Astrocyte of the cerebellum (primary cell): Measurements from ENCODE around the gene IFNLR1.

Experiments used
- DNase-seq: peaks from one replicate; pipeline ENCODE4 v3.0.0-alpha.2; 2011; ENCODE audit warnings: low read depth
- H3K4me3 ChIP-seq: 2 replicates; pipeline ENCODE4 v1.5.1; 2011; ENCODE audit warnings: mild to moderate bottlenecking, low read depth, low read length, moderate library complexity
- in situ Hi-C: cut with HindIII; loops from 2 replicates; pipeline ENCODE4 v1.10.0; 2017; ENCODE audit warnings: low sequenced_read_pairs
- TF ChIP-seq, protein P1 (sequence below): IDR thresholded peaks from 2 replicates; pipeline ENCODE4 v1.5.1; 2012; ENCODE audit warnings: low read length, low read depth, moderate library complexity, mild to moderate bottlenecking; ENCODE audit errors: missing control alignments

Gene IFNLR1

DNA sequence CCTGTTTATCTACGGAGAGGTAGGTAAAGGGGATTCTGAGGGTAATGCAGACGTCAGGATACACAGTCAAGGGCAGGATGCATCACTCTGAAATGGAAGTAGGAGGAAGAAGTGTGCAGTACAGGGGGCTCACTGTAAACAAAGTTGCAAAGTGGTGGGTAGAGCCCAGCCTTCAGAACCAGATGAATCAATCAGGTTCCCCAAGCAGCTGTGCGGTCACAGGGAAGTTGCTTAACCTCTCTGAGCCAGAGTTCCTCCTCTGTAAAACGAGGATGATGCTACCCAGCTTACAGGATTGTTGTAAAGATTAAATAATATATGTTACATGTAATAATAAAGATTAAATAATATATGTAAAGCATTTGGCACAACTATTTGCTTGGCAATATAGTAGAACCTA is 61.6 kb downstream of the IFNLR1 start:
- no peak overlapping the region for H3K4me3 ChIP-seq
- in situ Hi-C loops, result no loop called here
- TF ChIP-seq, protein P1, sequence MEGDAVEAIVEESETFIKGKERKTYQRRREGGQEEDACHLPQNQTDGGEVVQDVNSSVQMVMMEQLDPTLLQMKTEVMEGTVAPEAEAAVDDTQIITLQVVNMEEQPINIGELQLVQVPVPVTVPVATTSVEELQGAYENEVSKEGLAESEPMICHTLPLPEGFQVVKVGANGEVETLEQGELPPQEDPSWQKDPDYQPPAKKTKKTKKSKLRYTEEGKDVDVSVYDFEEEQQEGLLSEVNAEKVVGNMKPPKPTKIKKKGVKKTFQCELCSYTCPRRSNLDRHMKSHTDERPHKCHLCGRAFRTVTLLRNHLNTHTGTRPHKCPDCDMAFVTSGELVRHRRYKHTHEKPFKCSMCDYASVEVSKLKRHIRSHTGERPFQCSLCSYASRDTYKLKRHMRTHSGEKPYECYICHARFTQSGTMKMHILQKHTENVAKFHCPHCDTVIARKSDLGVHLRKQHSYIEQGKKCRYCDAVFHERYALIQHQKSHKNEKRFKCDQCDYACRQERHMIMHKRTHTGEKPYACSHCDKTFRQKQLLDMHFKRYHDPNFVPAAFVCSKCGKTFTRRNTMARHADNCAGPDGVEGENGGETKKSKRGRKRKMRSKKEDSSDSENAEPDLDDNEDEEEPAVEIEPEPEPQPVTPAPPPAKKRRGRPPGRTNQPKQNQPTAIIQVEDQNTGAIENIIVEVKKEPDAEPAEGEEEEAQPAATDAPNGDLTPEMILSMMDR, result no peak
- no peak for DNase-seq

DNA sequence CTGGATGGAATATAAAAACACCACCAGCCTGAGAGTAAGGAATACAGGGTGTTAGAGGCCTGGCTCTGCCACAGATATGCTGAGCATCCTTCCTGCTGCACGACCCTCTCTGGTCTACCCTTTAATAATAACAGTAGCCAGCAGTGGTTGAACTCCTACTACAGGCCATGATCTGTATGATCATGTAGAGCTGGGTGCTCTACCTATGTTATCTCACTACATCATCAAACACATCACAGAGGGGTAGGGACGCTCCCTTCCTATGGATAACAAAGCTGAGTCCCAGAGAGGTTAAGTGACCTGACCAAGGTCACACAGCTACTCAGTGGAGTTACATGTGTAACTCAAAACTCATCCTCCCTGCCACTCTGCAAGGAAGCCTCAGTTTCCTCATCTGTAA is 62.1 kb downstream of the IFNLR1 start:
- in situ Hi-C loops, result no loop called here
- TF ChIP-seq, protein P1, result no peak
- DNase-seq, result no peak
- H3K4me3 ChIP-seq, result no peak overlapping the region

DNA sequence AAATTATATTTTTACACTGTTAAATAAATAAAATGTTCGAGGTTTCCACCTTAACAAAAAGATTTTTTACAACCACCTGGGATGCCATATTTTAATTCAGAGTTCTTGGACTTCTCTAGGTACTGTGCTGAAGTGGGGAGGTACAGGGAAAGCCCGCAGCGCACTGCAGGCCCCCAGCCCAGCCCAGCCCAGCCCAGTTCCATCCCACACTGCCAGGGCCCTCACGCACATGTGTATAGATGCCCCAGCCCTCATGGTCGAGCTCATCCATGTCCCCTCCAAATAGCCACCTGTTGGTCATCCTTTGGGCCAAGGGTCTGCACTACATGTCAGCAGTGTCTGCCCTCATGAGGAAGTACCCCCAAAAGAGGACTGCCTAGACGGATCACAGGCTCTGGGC is 63.5 kb downstream of the IFNLR1 start:
- DNase-seq, result no peak
- in situ Hi-C loops, result no loop called here
- TF ChIP-seq, protein P1, result no peak
- H3K4me3 ChIP-seq, result no peak overlapping the region

GRCh38 chr1:24122776-24123175 is 64.3 kb downstream of the IFNLR1 start:
- TF ChIP-seq, protein P1, result no peak
- DNase-seq, result no peak
- H3K4me3 ChIP-seq, result no peak overlapping the region
- in situ Hi-C loops, result no loop called here

- in situ Hi-C loops, result no loop called here
- no peak for DNase-seq
- TF ChIP-seq, protein P1, result no peak
- H3K4me3 ChIP-seq, result no peak overlapping the region
Observed at GRCh38 chr1:24121406-24121805, 65.7 kb downstream of the IFNLR1 start.

DNA sequence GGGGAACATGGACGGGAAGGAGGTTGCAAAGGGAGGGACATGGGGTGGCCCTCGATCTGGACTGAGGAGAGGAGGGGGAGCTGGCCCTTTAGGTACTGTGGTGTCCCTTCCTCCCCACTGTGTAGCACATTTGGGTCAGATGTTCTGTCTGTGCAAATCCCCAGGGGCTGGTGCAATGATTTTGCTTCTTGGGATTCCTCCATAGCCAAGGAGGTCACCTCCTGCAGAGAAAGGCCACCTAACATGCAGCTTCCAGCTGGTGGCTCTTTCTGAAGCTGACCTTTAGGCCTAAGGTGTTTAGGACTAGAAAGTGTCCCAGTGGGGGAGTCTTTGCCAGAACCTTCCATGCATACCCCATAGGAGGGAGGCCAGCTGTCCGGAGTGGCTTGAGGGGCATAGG is 66.1 kb downstream of the IFNLR1 start:
- in situ Hi-C loops, result no loop called here
- TF ChIP-seq, protein P1, result no peak
- no peak overlapping the region for H3K4me3 ChIP-seq
- no peak for DNase-seq
